Ovary (tissue), 9 donors: Measurements from ENCODE around the gene IGLON5. TPM values are rescaled to one million over a fixed set of nuclear protein-coding genes. Genes with fewer than 3 reads are reported as not detected.

Experiments used
- DNase-seq, 5 donors: peaks; one replicate each; pipeline ENCODE4 v3.0.0-alpha.2; 2019 to 2020
- H3K27ac ChIP-seq, 2 donors: fragments of 200-600 bp; one replicate each; pipeline versions ENCODE4 v1.5.1 to v1.8.0; 2019 to 2022
- H3K27me3 ChIP-seq: fragments of 200-600 bp; one replicate; pipeline ENCODE4 v1.8.0; 2022
- H3K36me3 ChIP-seq: fragments of 200-600 bp; sonication (generic); one replicate; pipeline ENCODE4 v1.5.1; 2019
- H3K4me1 ChIP-seq: one replicate; pipeline ENCODE4 v1.8.1; 2013; ENCODE audit warnings: mild to moderate bottlenecking, moderate library complexity; ENCODE audit not compliant: insufficient read depth
- H3K4me3 ChIP-seq: fragments of 200-600 bp; sonication (generic); one replicate; pipeline ENCODE4 v1.5.1; 2017
- H3K9me3 ChIP-seq, 2 donors: fragments of 200-600 bp in 1 of 2; sonication (generic) in 1 of 2; one replicate each; pipeline versions ENCODE4 v1.5.1 to v1.8.1; 2013 to 2019; ENCODE audit warnings: mild to moderate bottlenecking in 1 of 2, moderate library complexity in 1 of 2
- EP300 ChIP-seq: sonication (generic); formaldehyde crosslinking; IDR thresholded peaks from one replicate; pipeline ENCODE4 v1.6.1; 2017; ENCODE audit warnings: antibody characterized with exemption
- POLR2A ChIP-seq: fragments of 450-650 bp; IDR thresholded peaks from one replicate; pipeline ENCODE4 v1.6.1; 2017; ENCODE audit warnings: antibody characterized with exemption, mild to moderate bottlenecking, moderate library complexity
- WGBS, 3 donors: extraction: QIAGEN DNeasy Blood & Tissue Kit in 1 of 3; methylation state at CpG; one replicate each; pipeline versions ENCODE4 v1.1.5 to v1.1.7; 2013 to 2017; 5-methylcytosine and 5-hydroxymethylcytosine counted together
- intact Hi-C, 4 donors: fragments of 100-400 bp; cut with DNase I; formaldehyde crosslinking; loops; one replicate each; pipeline versions ENCODE4 v1.11.0 to v1.15.1; 2022 to 2023
- polyA plus RNA-seq, 2 donors: library from polyadenylated mRNA; stranded (reverse); fragments of 200-250 nt in 1 of 2; fragments of 350-450 nt in 1 of 2; fragmentation: Illumina TruSeq in 1 of 2; extraction: RNeasy Lipid Tissue Mini Kit (QIAGEN cat#74804) in 1 of 2; gene quantifications; one replicate each; pipeline ENCODE4 v1.2.3, GENCODE V29; 2013 to 2014
- total RNA-seq, 7 donors: library from RNA; depleted of rRNA in 2 of 7; stranded (reverse); fragments of >200 nt in 2 of 7; fragmentation: NEBNext Ultra II Directional in 3 of 7; extraction: Animal tissue kit (Norgen Biotek cat#: 25700) in 3 of 7; gene quantifications; one replicate each; pipeline versions ENCODE4 v1.1.0 to v1.2.4, GENCODE V29; 2016 to 2023
- TF ChIP-seq, protein P1 (sequence below), 3 donors: fragments of 450-650 bp in 2 of 3; fragments of 200-600 bp in 1 of 3; IDR thresholded peaks; one replicate each; pipeline versions ENCODE4 v1.5.1 to v1.8.0; 2016 to 2022; ENCODE audit warnings: antibody characterized with exemption in 3 of 3, mild to moderate bottlenecking in 1 of 3
- donor health status: DM: no; HTN: no; CAD: no; lungs with moderate emphysema.
- donor health status: DM: no; HTN: no; CAD: no.
- donor health status: Bipolar disorder and iron deficiency.
- donor health status: DM: yes; HTN: yes; CAD: no.
- donor health status: DM: no; HTN: no; CAD: no.
- donor health status: DM: yes; HTN: yes; CAD: no.

IGLON5 gene
- total and polyA plus RNA-seq, 9 donors = 0.08 to 1.6 (median 0.29) TPM; not detected in 1

DNA sequence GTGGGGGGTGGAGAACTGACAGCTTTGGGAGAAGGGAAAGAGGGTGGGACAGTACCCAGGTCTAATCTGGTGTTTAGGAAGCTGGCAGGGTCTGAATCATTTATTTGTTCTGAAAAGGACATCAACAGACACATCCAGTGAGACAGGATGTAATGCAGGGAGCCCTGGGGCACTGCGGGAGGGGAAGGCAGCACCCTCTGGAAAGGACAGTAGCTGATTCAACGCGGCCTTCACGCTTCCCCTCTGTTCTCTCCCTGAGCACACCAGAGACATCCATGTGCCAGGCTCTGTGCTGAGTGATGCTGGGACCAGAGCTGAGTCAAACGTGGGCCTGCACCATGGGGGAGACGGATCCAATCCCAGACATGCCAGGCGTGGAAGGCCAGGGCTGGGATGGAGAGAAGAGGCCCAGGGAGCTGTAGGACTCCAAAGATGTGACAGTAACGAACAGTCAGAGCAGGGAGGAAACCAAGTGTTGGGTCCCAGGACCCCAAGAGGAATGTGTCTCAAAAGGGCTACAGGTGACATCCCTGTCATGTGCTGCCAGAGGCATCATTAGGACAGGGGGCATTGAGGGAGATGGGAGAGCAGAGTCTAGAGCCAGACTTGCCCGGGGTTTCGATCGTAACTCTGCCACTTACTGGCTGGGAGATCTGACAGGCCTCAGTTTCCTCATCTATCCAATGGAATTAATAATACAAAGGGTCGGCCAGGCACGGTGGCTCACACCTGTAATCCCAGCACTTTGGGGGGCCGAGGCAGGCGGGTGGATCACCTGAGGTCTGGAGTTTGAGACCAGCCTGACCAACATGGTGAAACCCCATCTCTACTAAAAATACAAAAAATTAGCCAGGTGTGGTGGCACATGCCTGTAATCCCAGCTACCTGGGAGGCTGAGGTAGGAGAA, 53.0 kb downstream of the IGLON5 start:
- no peak overlapping the region for H3K4me3 ChIP-seq
- TF ChIP-seq, protein P1, sequence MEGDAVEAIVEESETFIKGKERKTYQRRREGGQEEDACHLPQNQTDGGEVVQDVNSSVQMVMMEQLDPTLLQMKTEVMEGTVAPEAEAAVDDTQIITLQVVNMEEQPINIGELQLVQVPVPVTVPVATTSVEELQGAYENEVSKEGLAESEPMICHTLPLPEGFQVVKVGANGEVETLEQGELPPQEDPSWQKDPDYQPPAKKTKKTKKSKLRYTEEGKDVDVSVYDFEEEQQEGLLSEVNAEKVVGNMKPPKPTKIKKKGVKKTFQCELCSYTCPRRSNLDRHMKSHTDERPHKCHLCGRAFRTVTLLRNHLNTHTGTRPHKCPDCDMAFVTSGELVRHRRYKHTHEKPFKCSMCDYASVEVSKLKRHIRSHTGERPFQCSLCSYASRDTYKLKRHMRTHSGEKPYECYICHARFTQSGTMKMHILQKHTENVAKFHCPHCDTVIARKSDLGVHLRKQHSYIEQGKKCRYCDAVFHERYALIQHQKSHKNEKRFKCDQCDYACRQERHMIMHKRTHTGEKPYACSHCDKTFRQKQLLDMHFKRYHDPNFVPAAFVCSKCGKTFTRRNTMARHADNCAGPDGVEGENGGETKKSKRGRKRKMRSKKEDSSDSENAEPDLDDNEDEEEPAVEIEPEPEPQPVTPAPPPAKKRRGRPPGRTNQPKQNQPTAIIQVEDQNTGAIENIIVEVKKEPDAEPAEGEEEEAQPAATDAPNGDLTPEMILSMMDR (IDR thresholded peaks at IDR 0.05) = no peak
- TF ChIP-seq EP300 = no peak
- TF ChIP-seq POLR2A = no peak
- H3K9me3 ChIP-seq = no peaks in the 10 kb centered on the region
- peaks cover 7% of the 10 kb centered on the region for H3K4me1 ChIP-seq
- no peaks in the 10 kb centered on the region for H3K36me3 ChIP-seq
- 79 to 86% (median 85%) methylated on average over 15 of the region's 15 CpGs for WGBS, 3 donors
- intact Hi-C loops = loop anchor here in 1 of 4 donors (10.0 kb wide), 1 partner anchor 340 kb away; no protein-coding TSS in a partner anchor
- DNase-seq = no peak
- H3K27ac ChIP-seq = no peak overlapping the region
- no peaks in the 10 kb centered on the region for H3K27me3 ChIP-seq

DNA sequence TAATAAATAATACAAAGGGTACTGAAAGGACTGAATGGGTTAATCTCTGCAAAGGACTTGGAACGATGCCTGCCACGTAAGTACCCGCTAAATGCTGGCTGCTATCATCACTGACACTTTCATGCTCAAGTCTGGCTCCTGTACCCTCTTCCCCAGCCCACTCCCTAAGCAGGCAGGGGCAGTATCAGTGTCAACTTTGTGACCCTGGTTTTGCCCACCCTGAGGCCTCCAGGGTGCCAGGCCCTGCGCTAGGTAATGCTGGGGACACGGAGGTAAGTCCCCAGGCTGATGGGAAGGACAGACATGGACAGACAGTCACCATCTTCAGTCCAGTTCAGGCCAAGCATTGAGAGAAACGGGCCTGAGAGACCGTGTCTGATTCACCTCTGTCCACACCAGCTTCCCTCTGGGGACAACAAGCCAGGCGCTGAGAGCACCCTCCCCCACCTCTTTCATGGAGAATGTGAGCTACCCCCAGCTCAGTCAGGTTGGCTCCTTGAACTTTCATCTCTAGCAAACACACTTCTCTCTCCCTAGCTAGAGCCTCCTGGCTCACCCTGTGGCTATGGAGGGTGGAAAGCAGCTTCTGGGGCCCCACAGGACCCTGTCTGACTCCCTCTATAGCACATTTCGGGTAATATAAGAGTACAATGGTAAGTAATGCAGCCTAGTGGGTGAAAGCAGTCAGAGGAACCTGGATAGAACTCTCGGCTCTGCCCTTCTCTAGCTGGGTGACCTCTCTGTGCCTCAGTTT, 53.9 kb downstream of the IGLON5 start:
- DNase-seq = peak in 4 of 5 donors; percentile 30 to 50 (median 48)
- no peaks in the 10 kb centered on the region for H3K27me3 ChIP-seq
- TF ChIP-seq EP300 = no peak
- TF ChIP-seq, protein P1 (IDR thresholded peaks at IDR 0.05) = no peak
- TF ChIP-seq POLR2A = no peak
- H3K4me1 ChIP-seq = peaks cover 7% of the 10 kb centered on the region
- intact Hi-C loops = loop anchor here in 1 of 4 donors (10.0 kb wide), 1 partner anchor 339 kb away; no protein-coding TSS in a partner anchor
- H3K27ac ChIP-seq = peak overlapping the region; percentile 50 to 88
- WGBS, 3 donors = 11 to 17% (median 12%) methylated on average over 10 of the region's 10 CpGs
- H3K9me3 ChIP-seq = no peaks in the 10 kb centered on the region
- H3K36me3 ChIP-seq = no peaks in the 10 kb centered on the region
- H3K4me3 ChIP-seq = peak overlapping the region; percentile 95

DNA sequence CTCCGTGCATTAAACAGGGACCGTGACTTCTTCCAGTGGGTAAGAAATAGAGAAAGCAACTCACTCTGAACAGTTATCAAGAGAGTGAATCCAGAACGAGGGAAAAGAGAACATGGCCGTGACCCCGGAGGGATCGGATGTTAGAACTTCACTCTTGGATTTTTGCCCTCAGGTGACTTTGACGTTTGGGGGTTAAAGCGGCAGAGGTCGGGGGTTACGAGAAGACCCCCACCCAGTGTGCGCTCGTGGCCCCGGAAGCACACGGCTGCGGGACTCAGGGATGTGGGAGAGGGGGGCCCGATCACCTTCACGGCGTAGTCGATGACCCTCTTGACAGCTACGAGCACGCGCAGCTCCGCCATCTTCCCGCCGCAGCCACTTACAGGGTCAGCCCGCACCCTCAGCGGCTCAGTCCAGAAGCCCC, 54.5 kb downstream of the IGLON5 start, which contains the start of gene ETFB:
Gene ETFB, minus strand, starts transcription at position 424 of the 424 bp plus-strand sequence. Its CDS starts 62 bp downstream, at position 362.
- peaks cover 7% of the 10 kb centered on the region for H3K4me1 ChIP-seq
- 0 to 1% (median 1%) methylated on average over 22 to 27 of the region's 27 CpGs for WGBS, 3 donors
- intact Hi-C loops = loop anchor here in 2 of 4 donors (1.0 to 10.0 kb wide), 3 partner anchors 25 to 339 kb away; no protein-coding TSS in a partner anchor
- TF ChIP-seq, protein P1 (IDR thresholded peaks at IDR 0.05) = no peak
- TF ChIP-seq EP300 (no peak), POLR2A (no peak)
- peak within 1 kb of the TSS; percentile 95 for H3K4me3 ChIP-seq
- H3K27ac ChIP-seq = peak within 1 kb of the TSS; percentile 74 to 88
- H3K9me3 ChIP-seq = no peaks in the 10 kb centered on the region
- DNase-seq = no peak
- no peaks in the 10 kb centered on the region for H3K27me3 ChIP-seq
- H3K36me3 ChIP-seq = no peaks in the 10 kb centered on the region
